ENCODE measurements around the gene LRRN3.
A peak's percentile ranks its signal among the peaks of the same experiment; 100 is the strongest.

The LRRN3 gene

DNA sequence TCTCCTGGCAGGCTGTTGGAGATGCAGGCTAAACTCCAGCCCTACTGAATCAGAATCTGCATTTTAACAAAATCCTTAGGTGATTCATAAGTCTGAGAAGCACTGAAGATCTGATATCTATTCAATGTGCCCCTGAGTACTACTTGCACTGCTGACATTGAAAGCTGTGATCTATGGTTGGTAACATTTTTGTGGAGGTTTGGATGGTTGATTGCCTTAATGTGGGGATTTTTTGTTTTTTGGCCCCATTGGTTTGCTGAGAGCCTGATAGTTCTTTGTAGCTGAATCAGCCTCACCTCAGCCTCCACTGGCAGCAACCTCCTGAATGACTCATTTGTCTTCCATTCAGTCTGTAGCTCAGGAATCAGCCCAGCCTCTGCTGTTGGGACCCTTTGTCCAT is 14.7 kb upstream of the LRRN3 start:
- DNase-seq (ENCODE audit: insufficient read length, low spot score) (no peak), FAIRE-seq (no peak)

DNA sequence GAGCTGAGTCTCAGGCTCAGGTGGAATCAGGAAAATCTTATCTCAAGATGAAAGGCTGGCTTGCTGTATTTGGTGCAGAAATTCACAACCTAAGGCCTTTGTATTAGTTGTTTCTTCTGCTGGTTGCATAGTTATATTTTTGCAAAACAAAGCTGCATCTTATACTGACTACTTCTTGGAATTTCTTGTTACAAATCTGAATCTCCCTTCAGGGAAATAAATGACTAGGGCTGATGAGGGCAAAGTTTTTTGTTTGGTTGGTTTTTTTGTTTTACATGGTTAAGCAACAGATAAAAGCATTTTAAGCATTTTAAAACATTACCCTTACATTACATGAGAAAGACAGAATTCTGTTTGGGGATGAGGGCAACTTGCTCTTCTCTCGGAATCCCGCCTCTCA is 13.9 kb upstream of the LRRN3 start:
- FAIRE-seq (no peak), DNase-seq (ENCODE audit: insufficient read length, low spot score) (no peak)

DNA sequence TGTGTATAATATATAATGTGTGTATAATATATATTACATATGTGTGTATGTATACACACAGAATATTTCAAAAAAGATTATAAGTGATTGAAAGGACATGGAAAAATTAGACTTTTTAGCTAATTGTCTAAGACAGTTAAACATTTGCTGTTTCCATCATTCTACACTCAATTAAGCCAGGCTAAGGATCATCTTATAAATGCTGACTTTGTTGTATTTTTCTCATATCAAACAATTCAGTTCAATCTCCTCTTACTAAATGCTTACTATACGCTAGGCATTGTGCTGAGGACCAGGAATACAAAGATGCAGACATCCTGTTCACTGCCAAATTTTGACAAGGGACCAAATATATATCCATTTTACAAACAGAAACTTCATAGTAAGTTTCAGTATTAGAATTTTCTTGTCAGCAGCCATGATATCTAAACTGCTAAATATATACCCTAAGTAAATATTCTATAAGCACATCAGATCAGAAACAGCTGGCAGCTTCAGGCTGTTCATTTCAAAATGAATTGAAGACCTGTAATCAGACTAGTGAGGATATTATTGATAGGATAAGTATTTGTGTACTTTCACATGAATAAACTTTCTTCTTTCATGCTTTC is 10.3 kb upstream of the LRRN3 start:
- DNase-seq (ENCODE audit: insufficient read length, low spot score) (no peak), FAIRE-seq (peak; percentile 67)

DNA sequence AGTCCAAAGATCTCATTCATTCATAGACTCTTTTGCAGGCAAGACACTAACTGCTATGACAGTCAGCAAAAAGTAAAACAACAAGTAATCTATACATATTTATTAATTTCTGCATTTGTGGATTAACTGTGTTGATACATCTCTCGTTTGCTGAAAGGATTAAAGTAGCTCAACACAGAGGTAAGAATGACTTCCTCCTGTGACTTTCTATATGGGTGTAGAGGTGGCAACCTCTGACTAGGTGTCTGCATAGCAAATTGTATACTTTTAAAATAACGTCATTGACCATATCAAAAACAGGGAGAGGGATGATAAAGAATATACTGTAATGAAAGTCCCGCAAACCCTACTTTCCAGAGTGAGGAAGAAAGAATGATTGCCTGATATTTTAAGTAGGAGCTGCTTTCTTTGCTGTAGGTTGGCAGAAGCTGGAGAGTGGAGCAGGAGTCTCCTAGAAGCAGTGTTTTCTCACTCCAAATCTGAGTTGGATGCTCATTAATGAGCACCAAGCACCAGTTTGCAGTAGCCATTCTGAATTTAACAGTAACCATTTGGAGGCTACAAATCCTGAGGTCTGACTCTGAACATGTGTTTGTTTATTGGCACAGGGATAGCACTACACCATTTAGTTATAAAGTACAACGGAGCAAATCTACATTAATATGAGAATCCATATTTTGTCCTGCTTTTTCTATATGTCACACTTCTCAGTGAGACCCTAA is 9.2 kb upstream of the LRRN3 start:
- FAIRE-seq (peak; percentile 37), DNase-seq (ENCODE audit: insufficient read length, low spot score) (no peak)

DNA sequence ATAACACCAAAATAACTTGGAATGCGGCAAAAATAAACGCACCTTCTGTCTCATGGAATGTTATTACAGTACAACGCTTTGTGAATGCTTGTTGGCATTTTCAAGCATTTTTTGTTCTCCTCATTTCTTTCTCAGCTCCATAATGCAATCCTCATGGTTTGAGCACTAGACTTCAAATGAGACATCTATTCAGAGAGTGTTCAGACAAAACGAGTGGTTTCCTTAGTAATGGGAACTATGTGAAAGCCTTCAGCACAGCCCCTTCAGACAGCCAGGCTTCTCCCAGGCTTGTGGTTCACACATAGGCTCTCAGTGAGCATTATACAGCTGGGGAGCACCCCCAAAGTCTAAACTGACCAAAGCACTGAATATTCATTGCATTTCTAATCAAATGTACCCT is 8.6 kb upstream of the LRRN3 start:
- FAIRE-seq (peak; percentile 4), DNase-seq (ENCODE audit: insufficient read length, low spot score) (no peak)

DNA sequence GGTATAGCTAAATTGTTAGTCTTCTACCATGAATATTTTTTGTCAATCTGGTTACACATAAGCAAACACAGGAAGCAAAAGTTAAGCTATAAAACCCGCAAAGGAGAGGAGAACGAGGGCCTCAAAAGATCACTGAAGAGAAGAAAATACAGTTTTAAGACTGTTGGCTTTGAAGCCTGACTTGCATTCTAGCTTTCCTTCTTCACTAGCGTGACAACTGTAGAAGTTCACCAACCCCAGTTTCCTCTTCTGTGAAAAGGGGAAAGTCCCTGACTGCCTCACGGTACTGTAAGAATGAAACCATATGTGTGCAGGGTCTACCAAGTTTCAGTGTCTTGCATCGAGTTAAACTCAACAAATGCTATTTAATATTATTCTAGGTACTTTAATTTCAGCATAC is 7.5 kb upstream of the LRRN3 start:
- peak; percentile 99 for FAIRE-seq
- DNase-seq (ENCODE audit: insufficient read length, low spot score): peak; percentile 36

DNA sequence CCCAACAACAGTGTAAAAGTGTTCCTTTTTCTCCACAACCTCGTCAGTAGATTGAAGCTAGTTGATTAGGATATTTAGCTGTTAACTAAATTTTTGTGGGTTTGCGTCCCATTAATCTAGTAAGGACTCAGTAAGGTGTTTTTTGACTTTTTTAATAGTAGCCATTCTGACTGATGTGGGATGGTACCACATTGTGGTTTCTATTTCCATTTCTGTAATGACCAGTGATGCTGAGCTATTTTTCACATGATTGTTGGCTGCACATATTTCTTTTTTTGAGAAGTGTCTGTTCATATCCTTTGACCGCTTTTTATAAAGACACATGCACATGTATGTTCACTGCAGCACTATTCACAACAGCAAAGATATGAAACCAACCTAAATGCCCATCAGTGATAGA is 5.6 kb upstream of the LRRN3 start:
- DNase-seq (ENCODE audit: insufficient read length, low spot score): no peak
- peak; percentile 47 for FAIRE-seq

DNA sequence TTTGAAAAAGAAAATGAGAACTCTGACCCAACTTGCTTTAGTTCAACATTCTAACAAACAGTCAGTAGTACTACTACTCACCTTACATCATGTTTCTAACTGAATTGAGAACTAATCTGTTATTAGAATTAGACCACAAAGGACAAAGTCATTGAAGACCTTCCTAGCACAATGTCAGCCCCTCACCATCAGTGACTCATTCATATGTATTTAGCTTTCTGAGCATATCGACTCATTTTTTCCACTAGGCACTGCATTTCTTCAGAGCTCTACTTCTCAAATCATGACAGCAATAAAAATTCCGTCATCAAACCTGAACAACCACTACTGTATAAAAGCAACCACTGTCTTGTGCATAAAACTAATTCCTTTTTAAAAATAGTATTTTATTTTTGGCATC is 4.4 kb upstream of the LRRN3 start:
- FAIRE-seq: no peak

DNA sequence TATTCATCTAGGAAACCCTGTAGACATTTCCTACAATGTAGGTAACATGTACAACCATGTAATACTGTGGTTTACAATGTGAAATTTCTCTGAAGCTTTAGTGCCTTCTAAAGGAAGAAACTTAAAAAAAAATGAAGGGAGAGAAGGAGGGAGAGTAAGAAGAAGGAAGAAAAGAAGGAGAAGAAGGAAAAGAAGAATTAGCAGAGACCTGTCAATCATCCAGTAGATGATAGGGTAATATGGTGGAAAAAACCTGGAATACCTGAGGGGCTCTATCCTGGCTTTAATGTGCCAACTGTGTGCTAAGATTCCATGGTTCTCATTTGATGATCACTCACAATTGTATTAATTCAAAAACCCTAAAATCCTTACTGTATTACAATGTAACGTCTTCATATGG is 2.6 kb upstream of the LRRN3 start:
- DNase-seq (ENCODE audit: insufficient read length, low spot score) (no peak), FAIRE-seq (no peak)

More for the DNA sequence above, 4.4 kb upstream of the LRRN3 start:
- DNase-seq (ENCODE audit: insufficient read length, low spot score): no peak

DNA sequence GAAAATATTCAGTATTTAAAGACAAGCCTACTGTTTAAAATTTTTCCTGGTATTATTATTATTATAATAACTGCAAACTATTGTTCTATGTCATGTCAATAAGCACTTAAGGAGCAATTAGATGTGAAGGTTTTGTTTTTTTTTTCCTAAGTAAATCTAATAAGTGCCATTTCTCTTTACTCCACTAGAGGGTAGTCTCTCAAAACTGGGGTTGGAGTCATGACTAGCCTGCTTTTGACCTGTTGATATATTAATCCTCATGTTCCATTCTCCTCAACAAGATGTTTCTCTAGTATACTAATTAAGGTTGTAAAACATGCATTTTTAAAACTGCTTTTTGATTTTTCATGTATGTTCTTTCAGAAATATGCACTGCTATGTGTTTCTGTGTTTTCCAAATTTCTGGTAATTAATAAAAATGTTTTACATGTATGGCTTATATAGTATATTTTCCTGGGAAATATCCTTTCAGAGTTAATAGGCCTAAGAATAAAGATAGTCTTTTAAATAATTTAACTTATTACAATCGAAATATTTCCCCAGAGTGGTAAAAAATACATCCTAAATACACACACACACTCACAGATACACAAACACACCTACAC is 1.0 kb upstream of the LRRN3 start:
- DNase-seq (ENCODE audit: insufficient read length, low spot score) (no peak), FAIRE-seq (peak; percentile 37)

DNA sequence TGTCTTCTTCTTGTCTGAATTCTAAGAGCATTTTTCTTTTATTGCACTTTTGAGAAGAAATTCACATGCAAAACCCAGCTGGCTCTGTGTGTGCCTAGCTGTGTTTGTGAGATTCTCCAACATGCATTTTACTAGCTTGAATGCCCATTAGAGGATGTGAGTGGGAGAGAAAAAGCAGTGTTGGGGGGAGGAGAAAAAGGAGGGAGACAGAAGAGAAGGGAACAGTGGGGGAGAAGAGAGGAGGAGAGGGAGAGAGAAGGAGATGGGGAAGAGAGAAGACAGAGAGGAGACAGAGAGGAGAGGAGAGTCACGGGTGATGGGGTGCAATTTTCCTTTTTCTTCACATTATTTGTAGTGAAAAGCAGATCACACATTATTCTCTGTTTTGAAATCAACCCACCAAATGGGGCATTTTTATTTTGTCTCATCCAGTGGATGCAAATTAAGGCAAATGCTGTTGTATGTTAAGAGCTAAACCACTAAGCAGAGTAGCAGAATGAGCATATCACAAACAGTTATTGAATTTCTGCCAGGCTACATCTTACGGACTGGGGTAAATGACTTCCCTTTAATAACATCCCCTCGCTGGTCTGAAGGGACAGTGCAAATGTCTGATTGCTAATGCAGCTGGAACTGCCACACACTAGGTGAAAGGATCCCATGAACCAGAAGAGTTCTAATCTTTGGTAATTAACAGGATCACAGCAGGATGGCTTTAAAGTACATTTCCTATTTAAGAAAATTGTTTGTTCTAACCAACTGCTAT is 849 bp downstream of the LRRN3 start:
- no peak for DNase-seq (ENCODE audit: insufficient read length, low spot score)

DNA sequence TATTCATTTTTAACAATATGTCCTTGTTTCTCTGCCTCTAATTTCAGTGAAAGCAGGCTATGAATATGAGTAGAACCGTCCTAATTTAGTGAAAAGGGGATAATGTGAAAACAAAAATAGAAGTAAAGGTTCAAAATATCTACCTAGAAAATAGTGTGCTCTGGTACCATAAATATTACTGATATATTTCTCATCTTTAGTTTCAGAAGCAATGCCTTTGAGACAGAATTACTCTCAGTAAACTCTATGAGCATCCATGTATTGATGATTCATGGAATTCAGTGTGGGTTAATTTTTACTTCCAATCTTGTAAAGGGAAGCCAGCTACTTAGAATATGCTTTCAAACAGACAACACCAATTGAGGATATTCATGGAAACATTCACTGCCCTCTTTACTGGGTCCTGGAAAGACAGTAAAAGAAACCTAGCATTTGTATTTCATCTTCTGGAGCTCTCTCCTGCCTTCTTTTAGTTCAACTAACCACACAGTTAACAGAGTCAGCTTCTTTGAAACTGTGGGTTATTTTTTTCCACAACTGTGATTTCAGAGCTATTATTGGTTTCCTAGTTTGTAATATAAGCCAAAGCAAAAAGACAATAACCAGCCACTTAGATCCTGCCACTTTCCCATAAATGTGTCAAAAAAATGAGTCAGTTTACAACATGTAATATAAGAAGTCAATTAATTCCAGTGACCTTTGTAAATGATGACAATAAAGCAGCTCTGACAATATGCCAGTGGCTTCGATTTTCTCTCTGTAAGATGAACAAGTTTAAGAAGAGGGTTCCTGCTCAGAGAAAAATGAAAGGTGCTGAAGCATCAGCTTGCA is 1.7 kb downstream of the LRRN3 start:
- DNase-seq (ENCODE audit: insufficient read length, low spot score) (no peak), FAIRE-seq (peak; percentile 53)

More for the DNA sequence above, 849 bp downstream of the LRRN3 start:
- FAIRE-seq: peak; percentile 42

DNA sequence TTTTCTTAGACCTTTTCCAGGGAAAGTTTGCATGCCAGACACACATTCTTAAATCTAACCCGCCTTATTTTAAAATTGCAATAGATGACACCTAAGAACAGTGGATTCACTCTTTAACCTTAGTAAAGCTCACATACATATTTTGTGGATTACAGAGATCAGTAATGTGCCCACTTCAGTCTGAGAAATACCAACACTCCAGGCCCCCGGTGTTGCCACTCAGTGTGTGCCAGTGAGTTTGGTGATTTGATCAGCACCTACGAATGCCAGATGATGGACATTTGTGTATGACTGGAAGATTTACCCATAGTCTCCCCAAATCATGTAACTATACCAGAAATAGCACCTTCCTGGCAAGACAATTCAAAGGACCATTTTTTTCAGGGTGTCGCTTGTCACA is 2.6 kb downstream of the LRRN3 start:
- DNase-seq (ENCODE audit: insufficient read length, low spot score): no peak

DNA sequence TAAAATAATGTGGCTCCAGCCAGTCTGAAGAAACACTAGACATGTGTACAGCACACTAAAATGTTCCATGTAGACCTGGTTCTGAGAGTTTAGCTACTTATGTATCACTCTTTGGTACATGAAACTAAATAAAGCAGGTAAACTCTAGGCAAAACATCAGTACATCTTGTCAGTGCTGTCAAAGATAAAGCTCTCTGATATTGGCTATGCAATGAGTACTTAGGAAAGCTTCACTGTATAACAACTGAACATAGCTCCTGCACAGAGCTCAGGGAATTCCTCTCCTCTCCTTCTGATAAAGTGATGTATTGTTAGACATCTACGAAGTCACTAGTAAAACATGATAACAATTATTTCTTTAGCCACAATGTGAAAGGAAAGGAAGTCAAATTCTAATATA is 3.5 kb downstream of the LRRN3 start:
- FAIRE-seq: no peak
- DNase-seq (ENCODE audit: insufficient read length, low spot score): no peak

More for the DNA sequence above, 2.6 kb downstream of the LRRN3 start:
- FAIRE-seq: no peak

DNA sequence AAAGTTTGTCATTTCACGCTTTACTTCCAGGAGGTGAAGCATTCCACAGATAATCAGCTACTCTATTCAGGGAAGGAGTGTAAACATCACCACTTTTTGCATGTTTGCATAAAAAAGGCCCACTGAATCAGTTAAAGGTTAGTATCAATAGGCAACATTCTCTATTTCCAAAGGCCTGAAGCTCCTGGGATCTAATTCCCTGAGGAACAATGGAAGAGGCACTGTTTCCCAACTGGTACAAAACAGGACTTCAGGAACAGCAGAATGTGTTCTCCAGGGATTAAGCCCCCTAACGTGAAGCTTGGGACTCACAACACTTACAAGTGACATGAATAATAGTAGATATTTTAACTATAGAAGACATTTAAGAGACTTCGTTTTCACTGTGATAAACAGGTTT is 6.1 kb downstream of the LRRN3 start:
- no peak for DNase-seq (ENCODE audit: insufficient read length, low spot score)
- FAIRE-seq: no peak

DNA sequence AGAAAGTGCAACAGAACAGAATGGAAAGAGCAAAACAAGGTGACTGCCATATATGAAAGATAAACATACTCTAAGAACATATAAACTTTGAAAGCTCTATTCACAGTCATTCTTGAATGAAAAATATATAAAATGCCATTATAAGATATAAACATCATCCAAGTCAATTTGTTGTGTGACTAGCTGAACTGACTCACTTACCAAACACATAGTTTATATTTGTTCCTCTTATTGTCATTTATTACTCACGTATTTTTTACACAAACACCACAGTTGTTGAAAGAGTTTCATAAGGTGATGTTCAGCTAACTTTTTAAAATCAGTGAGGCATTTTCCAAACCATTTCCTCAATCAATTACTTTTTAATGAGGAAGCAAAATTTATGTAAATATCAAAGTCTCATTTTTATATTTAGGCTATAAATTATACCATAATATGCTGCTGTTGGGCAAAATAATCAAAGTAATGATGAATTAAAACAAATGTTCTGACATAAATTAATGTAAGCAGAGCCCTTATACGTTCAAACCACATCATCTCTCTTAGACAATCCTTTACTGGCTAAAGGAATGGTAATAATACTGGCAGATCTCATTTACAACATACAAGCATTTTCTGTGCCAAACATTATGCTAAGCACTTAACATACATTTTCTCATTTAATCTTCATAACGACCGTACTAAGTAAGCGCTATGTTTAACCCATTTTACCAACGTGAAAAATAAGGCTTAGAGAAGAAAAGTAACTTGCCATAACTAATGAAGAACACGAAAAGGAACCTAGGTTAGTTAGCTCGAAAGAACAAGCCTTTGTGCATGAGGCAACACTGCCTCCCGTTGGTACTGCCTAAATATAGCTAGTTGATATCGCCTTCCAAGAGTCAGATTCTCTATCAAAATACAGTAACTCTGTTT is 7.3 kb downstream of the LRRN3 start:
- DNase-seq (ENCODE audit: insufficient read length, low spot score) (no peak), FAIRE-seq (peak; percentile 90)

DNA sequence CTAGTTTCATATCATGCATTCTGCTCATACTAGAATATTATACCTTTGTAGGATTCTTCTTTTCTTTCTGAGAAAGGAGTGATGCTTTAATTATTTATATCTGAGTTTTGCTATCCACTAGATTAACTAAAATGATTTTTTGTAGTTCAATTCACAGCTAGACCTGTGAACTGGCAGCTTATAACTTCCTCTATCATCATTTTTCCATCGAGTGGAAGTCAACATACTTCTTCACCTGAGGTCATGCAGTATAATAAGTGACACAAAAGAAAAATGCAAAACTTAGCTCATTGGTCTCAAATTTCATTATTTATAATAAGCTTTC is 8.0 kb downstream of the LRRN3 start:
- DNase-seq (ENCODE audit: insufficient read length, low spot score) (no peak), FAIRE-seq (no peak)

DNA sequence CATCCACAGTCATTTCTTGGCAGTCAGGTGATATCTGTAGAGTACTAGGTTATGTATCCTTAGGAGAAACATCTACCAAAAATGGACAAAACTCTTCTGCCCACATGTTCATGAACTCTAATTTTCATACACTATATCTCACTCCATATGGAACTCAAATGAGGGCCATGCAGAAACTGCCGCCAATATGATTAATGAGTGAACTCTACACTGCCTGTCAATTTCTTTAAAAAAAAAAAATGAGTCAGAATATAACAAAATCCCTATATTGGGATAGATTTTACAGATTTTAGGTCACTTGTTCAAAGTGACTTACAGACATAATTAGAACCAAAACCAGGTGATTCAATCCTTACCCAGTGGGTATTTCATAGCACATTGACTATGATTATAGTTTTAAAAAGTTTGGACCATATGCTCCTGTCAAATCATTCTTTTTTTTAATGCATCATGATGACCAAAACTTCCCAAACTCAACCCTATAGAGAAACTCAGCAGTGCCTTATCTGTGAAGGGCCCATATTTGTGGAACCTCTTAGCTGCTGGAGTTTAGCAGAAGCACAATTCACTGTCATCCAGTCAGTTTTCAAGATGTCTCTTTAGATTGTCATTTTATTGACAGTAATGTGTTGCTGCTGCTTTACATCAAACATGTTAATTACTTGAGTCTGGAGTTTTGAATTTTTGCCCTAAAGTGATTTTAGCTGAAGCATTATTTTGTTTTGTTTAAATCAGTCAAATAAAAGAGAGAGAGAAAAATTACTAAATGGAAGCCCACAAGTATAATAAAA is 11.1 kb downstream of the LRRN3 start:
- FAIRE-seq (no peak), DNase-seq (ENCODE audit: insufficient read length, low spot score) (no peak)

DNA sequence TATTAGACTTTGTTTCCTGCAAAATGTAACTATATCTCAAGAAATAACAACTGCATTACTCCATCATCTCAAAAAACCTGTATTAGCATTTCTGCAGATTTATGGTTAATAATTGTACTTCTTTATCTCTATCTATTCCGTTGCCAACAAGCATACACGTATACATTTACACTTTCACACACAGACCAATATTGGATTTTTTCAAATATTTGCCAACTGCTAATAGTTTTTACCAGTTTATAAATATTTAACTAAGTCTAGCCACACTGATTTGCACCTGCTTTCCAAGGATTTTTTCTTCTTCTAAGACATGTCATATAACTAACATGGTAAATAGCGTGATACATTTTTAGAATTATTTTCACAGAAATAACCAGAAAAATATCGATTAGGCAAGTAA is 12.2 kb downstream of the LRRN3 start:
- DNase-seq (ENCODE audit: insufficient read length, low spot score) (no peak), FAIRE-seq (no peak)
